ENCODE measurements around the gene AGPAT1.
"Not testable (repeated sequence)": the region's sequence is repeated elsewhere in the genome, so short reads cannot be mapped to it uniquely, and the experiment has no call there.

The AGPAT1 gene

DNA sequence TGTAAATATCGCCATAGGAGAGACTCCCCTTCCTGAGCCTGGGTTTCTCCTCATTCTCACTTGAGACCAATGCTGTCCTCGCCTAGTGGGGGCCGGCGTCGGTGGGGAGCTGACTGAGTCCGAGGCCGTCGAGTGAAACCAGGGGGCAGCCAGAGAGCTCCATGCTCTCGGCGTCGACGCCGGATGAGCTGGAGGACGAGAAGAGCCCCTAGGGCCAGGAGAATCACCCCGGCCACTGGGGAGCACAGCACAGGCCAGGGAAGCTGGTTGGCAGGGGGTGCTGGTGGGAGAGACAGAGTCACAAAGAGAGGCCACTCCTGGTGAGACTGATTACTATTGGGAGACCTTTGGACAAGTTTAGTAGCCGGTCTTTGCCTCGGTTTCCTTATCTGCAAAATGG is 23.0 kb upstream of the AGPAT1 start:
- no peak for DNase-seq (ENCODE audit: low read depth)

DNA sequence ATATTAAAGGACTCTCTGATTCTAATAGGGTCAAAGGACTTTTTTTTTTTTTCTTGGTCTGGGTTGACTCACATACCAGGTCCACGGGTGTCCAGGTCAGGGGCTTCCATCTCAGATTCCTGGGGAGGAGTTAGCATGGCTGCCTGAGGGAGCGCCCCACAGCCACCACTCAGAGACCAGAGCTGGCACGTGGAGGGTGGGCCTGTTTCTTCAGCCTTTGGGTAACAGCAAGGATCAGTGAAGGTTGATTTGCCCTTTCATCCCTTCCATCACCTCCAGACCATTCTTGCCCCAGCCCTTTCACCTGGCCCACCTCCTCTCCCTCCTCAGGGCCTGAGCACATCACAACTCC is 22.4 kb upstream of the AGPAT1 start:
- DNase-seq (ENCODE audit: low read depth): no peak

DNA sequence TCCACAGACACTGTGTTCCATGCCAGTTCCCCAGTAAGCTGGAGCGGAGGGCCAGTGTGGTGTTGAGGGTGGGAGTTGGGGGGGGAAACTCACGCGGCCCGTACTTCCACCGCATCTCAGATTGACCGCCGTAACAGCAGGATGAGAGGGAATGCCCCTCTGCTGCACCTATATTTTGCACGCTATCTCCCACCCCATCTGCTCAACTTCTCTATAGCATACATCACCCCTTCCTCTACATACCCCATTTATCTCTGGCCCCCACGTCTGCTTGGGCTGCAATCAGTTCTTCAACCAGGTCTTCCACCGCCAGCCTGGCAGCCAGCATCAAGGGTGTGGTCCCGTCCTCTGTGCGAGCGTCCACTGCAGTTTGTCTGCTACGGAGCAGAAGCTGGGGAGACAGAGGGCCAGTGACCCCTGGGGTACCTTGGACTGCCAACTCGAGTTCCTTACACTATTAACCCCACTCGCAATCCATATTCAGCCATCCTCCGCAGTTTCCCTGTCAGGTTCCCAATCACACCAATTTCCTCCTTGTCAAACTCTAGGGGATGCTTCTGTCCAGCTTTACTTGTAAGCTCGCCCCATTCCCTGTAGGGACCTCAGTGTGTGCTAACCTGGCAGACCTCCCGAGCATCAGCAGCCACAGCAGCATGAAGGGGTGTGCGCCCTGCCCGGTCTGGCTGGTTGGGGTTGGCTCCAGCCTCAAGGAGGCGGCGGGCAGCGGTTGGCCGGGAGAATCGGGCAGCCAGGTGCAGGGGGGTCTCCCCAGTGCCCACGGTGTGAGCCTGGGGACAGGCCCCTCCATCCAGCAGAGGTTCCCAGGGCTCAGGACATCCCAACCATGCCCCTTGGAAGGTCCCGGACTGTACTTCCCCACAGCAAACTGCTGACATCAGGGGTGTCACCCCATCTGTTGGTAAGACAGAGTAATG is 21.1 kb upstream of the AGPAT1 start:
- DNase-seq (ENCODE audit: low read depth): peak; percentile 29

DNA sequence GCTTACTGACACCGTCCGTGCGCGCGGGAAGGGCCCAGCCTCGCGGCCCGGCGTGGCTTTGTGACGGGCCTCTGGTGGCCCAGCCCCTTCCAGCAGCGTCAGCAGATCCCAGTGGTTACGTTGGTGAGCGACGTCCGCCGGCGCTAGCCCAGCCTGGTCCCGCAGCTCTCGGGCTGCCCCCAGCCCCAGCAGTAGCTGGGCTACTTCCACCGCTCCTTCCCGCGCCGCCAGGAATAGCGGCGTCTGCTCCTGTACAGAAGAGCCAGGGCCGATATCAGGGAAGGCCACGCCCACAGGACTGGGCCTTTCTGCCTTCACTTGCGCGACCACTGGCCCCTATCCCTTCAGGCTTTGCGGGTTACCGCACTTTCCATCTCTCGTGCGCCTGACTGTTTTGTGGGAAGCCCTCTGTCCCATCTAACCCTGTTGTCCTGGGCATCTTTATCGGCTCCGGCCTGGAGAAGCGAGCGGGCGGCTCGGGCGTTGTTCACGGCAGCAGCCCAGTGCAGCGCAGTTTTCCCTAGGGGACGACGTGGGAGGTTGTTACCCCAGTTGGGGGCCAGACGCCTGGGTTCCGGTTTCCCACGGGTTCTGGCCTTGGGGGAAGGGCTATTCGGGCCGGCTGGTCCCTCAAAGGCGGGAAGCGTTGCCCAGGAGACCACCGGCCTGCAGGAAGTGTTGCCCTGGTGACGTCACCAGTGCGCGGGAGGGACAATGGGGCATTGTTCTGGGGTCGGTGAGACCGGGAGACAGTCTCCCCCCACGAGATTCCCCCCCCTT is 20.2 kb upstream of the AGPAT1 start:
- DNase-seq (ENCODE audit: low read depth): peak; percentile 84

DNA sequence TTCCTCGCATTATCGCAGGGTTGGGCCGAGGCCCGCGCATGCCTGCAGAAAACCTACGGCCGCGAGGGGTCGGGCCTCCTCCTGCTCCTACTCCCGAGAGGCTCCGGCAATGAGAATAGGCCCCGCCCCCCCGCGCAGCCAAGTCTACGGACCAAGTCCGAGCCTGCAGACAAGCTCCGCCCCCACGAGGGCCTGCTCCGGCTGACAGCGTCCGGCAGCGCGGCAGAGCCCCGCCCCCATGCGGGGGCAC is 19.7 kb upstream of the AGPAT1 start:
- peak; percentile 100 for DNase-seq (ENCODE audit: low read depth)

DNA sequence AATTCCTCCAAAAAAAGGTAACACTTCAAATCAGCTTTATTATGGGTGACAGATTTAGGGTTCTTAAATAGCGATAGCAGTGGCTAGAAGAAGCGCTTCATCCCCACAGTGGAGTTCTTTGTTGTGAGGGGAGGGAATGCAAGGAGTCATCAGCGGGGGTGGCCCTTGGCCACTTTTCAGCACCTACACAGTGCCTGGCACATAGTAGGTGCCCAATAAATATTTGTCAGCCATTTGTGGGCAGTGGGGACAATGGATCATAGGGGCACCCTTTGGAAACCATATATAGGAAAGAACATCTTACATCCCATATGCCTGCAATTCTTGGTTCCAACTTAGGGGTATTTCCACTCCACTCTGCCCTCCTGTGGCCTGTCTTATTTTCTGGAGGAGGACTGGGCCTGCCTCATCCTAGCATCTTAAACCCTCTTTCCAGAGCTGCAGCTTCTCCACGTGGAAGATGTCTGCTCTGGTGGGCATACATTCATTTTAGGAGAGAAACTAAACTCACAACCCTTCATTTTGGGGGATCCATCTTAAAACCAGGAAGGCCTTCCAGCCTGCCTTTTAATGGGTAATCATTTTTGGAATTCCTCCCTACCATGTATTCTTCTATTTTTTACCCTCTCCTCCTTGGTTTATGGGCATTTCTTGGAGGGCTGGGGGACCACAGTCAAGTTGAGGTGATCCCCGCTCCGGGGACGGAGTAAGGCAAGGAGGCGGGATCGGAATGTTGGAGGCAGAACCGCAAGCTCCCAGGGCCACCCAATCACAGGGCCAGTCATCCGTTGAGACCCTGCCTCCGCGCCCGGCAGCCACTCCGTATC is 19.2 kb upstream of the AGPAT1 start:
- DNase-seq (ENCODE audit: low read depth): peak; percentile 67

DNA sequence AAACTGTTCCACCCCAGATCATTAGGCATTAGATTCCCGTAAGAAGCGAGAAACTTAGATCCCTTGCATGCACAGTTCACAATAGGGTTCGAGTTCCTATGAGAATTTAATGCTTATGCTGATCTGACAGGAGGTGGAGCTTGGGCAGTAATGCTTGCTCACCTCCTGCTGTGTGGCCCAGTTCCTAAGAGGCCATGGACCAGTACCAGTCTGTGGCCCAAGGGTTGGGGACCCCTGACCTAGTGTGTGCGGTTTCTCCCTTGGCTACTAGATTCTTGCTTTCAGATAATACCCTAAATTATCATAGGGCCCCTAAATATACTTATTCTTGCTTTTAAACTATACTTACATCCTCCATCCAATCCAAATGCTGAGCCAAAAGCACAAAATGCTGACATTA is 18.5 kb upstream of the AGPAT1 start:
- no peak for DNase-seq (ENCODE audit: low read depth)

DNA sequence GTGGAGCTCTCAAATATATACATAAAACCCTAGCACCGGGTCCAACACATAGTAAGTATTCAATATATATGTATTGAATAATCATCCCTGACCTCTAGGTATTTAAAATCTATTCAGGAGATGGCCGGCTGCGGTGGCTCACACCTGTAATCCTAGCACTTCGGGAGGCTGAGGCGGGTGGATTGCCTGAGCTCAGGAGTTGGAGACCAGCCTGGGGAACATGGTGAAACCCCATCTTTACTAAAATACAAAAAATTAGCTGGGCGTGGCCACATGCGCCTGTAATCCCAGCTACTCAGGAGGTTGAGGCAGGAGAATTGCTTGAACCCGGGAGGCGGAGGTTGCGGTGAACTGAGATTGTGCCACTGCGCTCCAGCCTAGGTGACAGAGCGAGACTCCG is 17.2 kb upstream of the AGPAT1 start:
- DNase-seq (ENCODE audit: low read depth): not testable (repeated sequence)

DNA sequence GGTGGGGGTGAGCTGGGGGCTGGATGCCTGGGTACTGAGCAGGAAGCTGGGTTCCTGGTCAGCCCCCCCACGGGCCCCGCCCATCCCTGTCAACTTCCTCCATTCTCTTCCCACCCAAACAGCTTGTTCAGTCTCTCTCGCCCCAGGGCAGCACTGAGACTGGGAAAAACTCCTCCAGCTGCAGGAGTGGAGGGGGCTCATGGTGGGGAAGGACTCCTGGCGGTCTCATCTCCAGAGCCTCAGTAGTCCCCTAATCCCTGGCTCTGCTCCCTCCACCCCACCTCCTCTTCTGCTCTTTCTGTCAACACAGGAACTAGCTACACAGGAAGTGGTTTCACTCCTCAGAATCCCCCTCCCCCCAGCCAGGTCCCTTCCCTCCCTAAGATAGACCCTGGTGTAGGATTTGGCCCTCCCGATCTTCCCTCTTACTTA is 16.7 kb upstream of the AGPAT1 start, which contains the start of gene GPSM3:
GPSM3 (minus strand) TSS at position 36 of the 432 bp plus-strand sequence. CDS start 130 bp downstream, outside the sequence.
- DNase-seq (ENCODE audit: low read depth): peak; percentile 68

DNA sequence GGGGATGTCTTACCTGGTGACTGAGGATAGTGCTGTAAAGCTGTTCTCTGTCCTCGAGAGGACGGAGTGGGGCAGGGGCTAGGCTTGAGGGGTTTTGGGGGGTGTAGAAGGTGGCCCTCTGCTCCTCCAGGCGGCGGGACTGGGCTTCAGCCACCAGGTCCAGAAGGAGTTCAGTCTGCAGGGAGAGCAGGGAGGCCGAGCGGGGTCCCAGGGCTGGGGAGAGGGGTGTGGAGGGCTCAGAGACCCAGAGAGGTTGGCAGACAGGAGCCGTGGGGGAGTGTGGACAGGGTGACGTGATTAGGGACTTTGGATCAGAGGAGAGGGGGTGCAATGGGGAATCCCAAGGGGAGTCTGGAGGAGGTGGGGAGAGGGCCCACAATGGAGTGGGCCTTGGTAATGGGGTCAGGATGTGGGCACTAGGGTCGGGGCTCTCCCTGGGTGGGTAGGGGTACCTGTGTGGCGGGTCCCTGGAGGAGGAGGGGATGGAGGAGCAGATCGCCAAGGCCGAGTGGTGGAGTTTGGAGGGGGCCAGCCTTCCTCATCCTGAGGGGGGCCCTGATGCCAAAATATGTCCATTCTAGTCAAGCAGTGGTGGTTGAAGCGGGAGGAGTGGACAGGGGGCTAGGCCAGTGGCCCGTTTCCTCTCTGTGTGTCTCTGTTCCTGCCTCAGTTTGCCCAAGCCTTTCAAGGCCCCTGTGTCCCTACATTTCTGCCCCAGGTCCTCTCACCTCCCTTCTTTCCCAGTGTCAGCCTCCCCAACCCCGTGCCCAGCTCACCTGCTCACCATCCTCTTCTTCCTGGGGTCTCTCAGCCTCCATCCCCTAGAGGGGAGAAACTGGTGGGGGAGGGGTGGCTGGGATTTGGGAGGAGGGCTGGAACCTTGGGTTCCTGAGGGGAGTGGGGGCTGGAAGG is 16.1 kb upstream of the AGPAT1 start:
- no peak for DNase-seq (ENCODE audit: low read depth)

DNA sequence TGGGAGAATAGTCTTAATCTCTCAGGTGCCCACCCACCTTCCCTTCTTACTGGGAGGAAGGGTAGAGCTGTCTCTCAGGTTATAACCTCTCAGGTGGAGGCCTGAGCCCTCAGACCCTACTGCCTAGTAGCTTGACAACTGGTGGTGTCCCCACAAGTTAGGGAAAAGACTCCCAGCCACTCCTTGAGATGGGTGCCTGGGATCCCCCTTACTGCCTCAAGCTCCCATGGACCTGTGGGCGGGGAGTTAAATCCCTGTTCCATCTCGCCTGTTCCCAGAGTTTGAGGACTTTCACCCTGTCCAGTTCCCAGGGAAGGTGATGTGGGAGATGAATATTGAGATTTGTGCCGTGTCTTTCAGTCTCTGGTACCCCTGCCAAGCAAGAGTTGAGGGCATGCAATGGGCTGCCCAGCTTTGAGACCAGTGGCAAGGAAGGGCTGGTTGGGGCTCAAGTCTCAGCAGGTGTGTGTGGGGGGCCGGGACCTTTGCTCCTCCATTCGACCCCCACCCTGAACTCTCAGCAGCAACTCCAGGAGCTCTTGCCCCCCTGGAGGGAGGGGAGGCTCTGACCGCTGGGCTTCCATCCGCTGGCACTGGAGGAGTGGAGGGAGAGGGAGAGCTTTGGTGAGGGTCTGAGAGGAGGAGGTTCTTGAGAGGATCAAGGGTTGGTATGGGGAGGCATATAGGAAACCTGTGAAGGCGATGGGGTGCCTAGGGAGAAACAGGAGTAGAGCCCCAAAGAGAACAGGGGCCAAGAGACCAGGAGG is 15.2 kb upstream of the AGPAT1 start:
- no peak for DNase-seq (ENCODE audit: low read depth)

DNA sequence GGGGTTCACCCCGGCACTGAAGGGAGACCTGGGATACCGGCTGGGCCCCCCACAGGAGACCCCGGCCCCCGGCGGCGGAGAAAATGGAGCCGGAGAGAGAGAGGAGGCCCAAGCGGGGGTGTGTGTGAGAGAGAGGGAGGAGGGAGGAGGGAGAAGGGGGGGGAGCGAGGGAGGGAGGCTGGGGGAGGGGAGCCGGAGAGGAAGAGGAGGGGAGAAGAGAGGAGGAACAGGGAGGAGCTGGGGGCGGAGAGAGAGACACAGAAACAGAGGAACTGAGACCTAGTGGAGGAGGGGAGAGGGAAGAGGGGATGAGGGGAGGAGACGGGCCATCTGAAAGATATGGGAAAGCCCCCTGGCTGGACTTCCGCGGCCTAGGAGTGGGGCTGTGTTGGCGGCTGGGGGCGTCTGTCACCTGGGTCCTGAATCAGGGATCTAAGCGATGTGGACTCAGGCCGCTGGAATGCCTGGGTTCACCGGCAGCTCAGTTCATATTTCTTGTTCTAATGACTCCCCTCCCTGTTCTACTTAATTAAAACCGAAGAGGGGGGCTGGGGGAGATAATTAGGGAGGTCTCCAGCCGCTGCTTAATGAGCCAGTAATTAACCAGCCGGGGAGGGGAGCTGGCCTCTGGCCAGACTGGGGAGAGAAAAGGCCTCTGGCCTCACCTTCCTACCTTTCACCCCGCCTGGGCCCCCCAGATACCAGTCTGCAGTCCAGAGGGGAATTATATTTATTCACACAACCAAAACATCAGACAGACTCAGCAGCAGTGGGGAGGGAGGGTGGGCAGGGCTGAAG is 14.4 kb upstream of the AGPAT1 start, which contains the start of gene PBX2:
PBX2 (minus strand) TSS at position 149 of the 798 bp plus-strand sequence. CDS start 287 bp downstream, outside the sequence.
- peak; percentile 94 for DNase-seq (ENCODE audit: low read depth)

DNA sequence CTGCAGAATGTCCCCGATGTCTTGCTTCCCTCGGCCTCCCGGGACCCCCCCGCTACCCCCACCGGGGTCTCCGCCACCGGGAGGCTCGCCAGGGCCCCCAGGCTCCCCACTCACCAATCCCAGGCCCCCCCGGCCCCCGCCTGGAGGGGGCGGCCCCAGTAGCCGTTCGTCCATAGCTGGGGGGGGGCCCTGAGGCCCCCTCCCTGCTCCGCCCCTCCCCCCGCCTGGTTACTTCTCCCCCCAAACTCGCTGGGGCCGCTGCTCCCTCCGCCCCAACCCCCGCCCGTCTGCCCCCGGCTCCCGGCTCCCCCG is 13.8 kb upstream of the AGPAT1 start:
- DNase-seq (ENCODE audit: low read depth): no peak

DNA sequence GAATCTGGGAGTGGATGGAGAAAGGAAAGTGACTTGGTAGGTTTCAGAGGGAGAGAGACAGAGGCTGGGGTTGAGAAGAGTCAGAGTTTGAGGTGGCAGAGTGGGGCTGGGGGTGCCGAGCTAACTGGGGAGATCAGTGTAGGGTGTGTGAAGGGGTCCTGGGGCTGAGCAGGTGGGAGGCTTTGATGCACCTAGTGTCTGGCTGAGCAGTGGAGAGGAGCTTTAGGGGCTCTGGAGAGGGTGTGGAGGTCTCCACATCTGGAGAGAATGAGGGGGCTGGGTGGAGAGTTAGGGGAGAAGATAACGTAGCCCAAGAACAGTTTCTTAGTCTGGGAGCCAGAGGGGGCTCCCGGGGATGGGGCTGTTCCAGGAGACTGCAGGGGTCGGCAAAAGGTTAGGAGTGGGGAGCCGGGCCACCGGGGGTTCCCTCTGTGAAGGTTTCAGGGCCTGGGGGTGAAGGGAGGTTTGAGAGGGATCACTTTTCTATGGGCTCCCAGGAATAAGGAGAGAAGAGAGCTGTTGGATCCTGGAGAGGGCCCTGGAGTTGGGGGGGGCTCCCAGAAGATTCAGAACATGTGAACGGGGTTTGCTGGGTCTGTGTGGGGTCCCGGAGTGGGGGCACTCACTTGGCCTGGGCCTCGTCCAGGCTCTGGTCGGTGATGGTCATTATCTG is 13.3 kb upstream of the AGPAT1 start:
- DNase-seq (ENCODE audit: low read depth): no peak

DNA sequence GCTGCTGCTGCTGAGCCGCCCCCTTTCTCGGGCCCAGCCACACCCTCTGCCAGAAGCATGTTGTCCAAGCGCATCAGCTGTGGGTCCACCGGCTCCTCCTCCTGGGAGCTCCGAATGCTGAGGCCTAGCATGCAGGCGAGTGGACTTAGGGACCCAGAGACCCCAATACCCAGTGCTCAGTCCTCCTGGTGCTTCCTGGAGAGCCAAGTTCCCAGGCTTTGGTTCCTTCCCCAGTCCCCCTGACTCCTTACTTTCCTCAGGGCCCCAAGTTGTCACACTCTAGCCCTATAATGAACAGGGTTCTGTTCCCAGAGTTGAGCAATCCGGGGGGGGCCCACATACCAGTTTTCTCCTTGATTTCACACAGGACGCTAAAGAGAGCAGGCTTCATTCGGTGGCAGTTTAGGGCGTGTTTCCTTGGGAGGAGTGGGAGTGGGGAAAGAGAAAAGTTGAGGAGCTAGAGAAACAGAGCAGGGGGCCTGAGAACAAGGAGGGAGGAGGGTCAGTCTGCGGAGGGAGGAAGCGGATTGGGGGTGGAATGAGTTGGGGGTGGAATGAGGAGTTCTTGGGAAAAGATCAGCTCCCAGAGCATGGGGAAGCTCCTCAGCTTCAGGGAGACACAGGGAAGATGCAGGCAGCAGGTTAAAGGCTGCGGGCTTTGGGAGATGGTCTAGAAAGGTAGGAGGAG is 12.6 kb upstream of the AGPAT1 start:
- DNase-seq (ENCODE audit: low read depth): peak; percentile 33

DNA sequence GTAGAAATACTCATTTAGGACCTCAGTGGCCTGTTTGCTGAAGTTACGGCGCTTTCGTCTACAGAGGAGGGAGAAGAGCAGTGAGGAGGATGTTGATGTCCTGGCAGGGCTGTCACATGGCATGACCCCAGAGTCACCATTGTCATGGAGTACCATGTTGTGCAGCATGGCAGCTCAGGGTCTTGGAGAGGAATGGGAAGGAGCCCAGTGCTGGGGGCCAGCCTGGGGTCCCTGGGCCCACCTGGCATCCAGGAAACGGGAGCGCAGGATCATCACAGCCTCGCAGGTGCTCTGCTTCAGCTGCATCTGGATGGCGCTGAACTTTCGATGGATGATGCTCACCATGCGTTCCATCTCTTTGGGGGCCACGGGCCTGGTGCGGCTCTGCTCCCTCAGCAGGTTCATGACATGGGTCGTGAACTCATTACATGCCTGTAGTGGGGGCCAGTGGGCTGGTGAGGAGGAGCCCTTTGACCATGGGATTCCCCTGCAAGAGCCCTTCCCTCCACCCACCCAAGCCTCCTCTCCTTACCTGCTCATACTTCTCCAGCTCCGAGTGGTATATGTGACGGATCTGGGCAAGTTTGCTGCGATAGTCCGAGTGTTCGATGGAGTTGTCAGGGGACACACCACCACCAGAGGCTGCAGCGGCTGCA is 12.0 kb upstream of the AGPAT1 start:
- not testable (repeated sequence) for DNase-seq (ENCODE audit: low read depth)

DNA sequence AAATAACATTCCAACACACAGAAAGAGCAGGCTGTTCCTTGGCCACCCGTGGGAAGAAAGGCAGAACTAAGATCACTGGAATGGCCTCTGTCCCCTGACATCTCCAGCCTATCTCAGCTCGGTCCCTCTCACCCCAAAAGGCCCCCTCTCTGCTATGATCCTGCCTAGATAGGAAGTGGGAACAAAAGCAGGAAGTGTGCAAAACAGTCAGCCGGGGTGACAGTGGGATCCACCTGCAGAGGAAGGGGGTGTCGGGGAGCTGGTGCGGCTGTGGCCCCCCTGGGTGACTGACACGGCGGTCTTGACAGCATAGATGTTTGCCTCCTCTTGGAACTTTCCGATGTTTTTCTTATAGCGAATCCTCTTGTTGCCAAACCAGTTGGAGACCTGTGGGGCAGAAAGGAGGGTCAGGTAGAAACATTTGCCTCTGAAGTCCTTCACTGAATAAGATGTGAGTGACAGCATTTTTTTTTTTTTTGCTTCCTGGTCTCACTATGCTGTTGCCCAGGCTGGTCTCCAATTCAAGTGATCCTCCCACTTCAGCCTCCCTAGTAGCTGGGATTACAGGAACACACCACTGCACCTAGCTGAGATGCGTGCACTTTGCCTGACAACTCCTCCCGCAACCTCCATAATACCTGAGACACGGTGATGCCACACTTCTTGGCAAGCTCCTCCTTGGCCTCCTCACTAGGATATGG is 11.3 kb upstream of the AGPAT1 start:
- no peak for DNase-seq (ENCODE audit: low read depth)

All from EH (cell line).